Caco-2 (cell line): Measurements from ENCODE around the gene CCDC43. TPM values are rescaled to one million over a fixed set of nuclear protein-coding genes. Genes with fewer than 3 reads are reported as not detected.

Experiments
- Bru-seq: library from RNA; stranded (reverse); fragments of 400-500 nt; gene quantifications from one replicate; lab custom pipeline; 2021; lab: Mats Ljungman, UMichigan
- BruChase-seq, 2 experiments: library from RNA; stranded (reverse); fragments of 400-500 nt; gene quantifications; one replicate each; lab custom pipeline; 2021; lab: Mats Ljungman, UMichigan
- BruUV-seq: library from RNA; stranded (reverse); fragments of 400-500 nt; replicated peaks from 2 replicates; lab custom pipeline; 2021; lab: Mats Ljungman, UMichigan
- CTCF ChIA-PET: fragments of 300-600 bp; sonication (Branson Sonifier 250); formaldehyde crosslinking; loops from one replicate; lab custom pipeline; 2022; ENCODE audit warnings: antibody characterized with exemption; lab: Charles Lee
- POLR2A ChIA-PET: fragments of 300-600 bp; sonication (Branson Sonifier 250); formaldehyde crosslinking; loops from one replicate; lab custom pipeline; 2022; ENCODE audit warnings: antibody characterized with exemption; lab: Charles Lee
- DNase-seq, 2 experiments: peaks; one replicate each; pipeline versions ENCODE4 v3.0.0 to v3.0.0-alpha.2; 2020 to 2022
- H3K27me3 ChIP-seq: replicated peaks from 2 replicates; pipeline ENCODE4 v1.6.0; 2011; ENCODE audit warnings: low read length; ENCODE audit not compliant: control insufficient read depth, insufficient read depth
- H3K36me3 ChIP-seq: 2 replicates; pipeline ENCODE4 v1.5.1; 2011; ENCODE audit warnings: low read length; ENCODE audit not compliant: control insufficient read depth, insufficient read depth
- H3K4me1 ChIP-seq: fragments of 250-450 bp; sonication (Bioruptor Pico); 2 replicates; pipeline ENCODE4 v1.5.1; 2020; ENCODE audit warnings: mild to moderate bottlenecking
- H3K4me3 ChIP-seq: 2 replicates; pipeline ENCODE4 v1.5.1; 2011; ENCODE audit warnings: low read depth, mild to moderate bottlenecking, control low read depth, low read length
- H3K9me3 ChIP-seq: fragments of 250-450 bp; sonication (Bioruptor Pico); 2 replicates; pipeline ENCODE4 v1.5.1; 2020; ENCODE audit warnings: mild to moderate bottlenecking, moderate library complexity
- H3K27ac Mint-ChIP-seq: one replicate; pipeline ENCODE4 v1.8.0; 2022; ENCODE audit warnings: mixed read lengths; ENCODE audit not compliant: unreplicated experiment
- H3K27me3 Mint-ChIP-seq: one replicate; pipeline ENCODE4 v1.8.0; 2022; ENCODE audit warnings: mixed read lengths; ENCODE audit not compliant: insufficient read depth, unreplicated experiment
- H3K36me3 Mint-ChIP-seq: one replicate; pipeline ENCODE4 v1.8.0; 2022; ENCODE audit warnings: mild to moderate bottlenecking, mixed read lengths; ENCODE audit not compliant: insufficient read depth, unreplicated experiment
- H3K4me1 Mint-ChIP-seq: one replicate; pipeline ENCODE4 v1.8.0; 2022; ENCODE audit warnings: low read depth, mixed read lengths; ENCODE audit not compliant: unreplicated experiment
- H3K4me3 Mint-ChIP-seq: one replicate; pipeline ENCODE4 v1.8.0; 2022; ENCODE audit warnings: mild to moderate bottlenecking, moderate library complexity, mixed read lengths; ENCODE audit not compliant: unreplicated experiment
- H3K9me3 Mint-ChIP-seq: one replicate; pipeline ENCODE4 v1.8.0; 2022; ENCODE audit warnings: mixed read lengths; ENCODE audit not compliant: unreplicated experiment
- intact Hi-C: fragments of 100-400 bp; cut with micrococcal nuclease; formaldehyde crosslinking; loops from one replicate; pipeline ENCODE4 v1.10.0; 2022; ENCODE audit not compliant: unreplicated experiment
- long read RNA-seq: library from polyadenylated mRNA; stranded (forward); transcript quantifications from one replicate; pipeline ENCODE4 v2.0.0, GENCODE V29; 2022
- total RNA-seq: library from RNA; stranded (reverse); gene quantifications from 2 replicates; pipeline ENCODE4 v1.2.3, GENCODE V29; 2022
- TF ChIP-seq, protein P1 (sequence below), 2 experiments: fragments of 200-600 bp in 1 of 2; IDR thresholded peaks; 1 replicate in 1 of 2; 2 replicates in 1 of 2; pipeline versions ENCODE4 v1.5.1 to v1.8.0; 2011 to 2022; ENCODE audit warnings: antibody characterized with exemption in 1 of 2, control low read depth in 1 of 2, inconsistent platforms in 1 of 2, low read depth in 1 of 2, low read length in 1 of 2, mild to moderate bottlenecking in 1 of 2, moderate library complexity in 1 of 2; ENCODE audit not compliant: insufficient read depth in 1 of 2, severe bottlenecking in 1 of 2, unreplicated experiment in 1 of 2

CCDC43 gene, protein sequence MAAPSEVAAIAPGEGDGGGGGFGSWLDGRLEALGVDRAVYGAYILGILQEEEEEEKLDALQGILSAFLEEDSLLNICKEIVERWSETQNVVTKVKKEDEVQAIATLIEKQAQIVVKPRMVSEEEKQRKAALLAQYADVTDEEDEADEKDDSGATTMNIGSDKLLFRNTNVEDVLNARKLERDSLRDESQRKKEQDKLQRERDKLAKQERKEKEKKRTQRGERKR
- total RNA-seq (54.3 and 54.8 TPM in 2 replicates), Bru-seq, nascent RNA (percentile 89 among the genes with signal in this experiment), BruChase-seq, experiment 1, labeled RNA remaining after a 2-hour chase (percentile 95 among the genes with signal in this experiment), BruChase-seq, experiment 2, labeled RNA remaining after a 6-hour chase (percentile 96 among the genes with signal in this experiment)
- long read RNA-seq, transcript CCDC43-201 (5 exons, 2,082 nt), result major isoform, 59 of 74 reads
- long read RNA-seq, transcript CCDC43-202 (4 exons, 2,058 nt), result minor isoform, 7 of 74 reads
- long read RNA-seq, partial matches to known transcripts, result 1 of 74 reads
- long read RNA-seq, other reads (novel, unspliced or antisense), result 4 of 74 reads

DNA sequence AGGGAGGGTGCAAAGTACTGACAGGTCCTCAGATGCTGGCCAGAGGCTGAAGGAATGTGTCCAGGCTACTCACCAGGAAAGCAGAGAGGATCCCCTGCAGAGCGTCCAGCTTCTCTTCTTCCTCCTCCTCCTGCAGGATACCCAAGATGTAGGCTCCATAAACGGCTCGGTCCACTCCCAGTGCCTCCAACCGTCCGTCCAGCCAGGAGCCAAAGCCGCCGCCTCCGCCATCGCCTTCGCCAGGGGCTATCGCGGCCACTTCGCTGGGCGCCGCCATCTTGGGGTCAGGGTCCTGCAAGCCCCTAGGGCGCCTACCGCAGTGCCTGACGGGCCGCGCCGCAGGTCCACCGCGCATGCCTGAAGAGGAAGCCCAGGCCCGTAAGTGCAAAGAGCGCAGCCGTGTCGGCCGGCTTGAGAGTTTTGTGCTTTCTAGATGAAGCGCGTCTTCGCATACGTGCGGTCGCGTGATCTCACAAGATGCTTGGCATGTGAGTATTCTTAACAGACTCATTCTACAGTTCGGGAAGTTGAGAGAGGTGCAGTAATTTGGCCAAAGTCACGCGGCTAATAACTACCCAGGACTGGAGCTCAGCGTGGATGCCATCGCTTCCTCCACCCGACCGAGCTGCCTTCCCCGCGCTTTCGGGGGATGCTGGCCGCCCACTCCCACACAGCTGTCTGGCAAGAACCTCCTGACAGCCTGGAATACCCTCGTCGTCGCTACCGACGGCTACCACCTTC, at the start of gene CCDC43:
CCDC43 (minus strand) TSS at position 300 of the 741 bp plus-strand sequence; CDS start at position 277, 23 bp downstream.
- Mint-ChIP-seq H3K4me3 (peak within 1 kb of the TSS; percentile 100), H3K36me3 (peaks cover 36% of the 10 kb centered on the region), H3K27ac (peak within 1 kb of the TSS; percentile 99), H3K4me1 (no peaks in the 10 kb centered on the region), H3K9me3 (no peaks in the 10 kb centered on the region), H3K27me3 (no peaks in the 10 kb centered on the region)
- intact Hi-C loops, result no loop called here
- H3K36me3 ChIP-seq, result no peaks in the 10 kb centered on the region; the same call in none of the 2 replicates
- peak within 1 kb of the TSS; percentile 74 for H3K4me3 ChIP-seq
- POLR2A ChIA-PET, result interaction anchor here (0.5 to 1.2 kb wide), 4 partner anchors 81 to 305 kb away, joined by 3 read pairs; no protein-coding TSS in a partner anchor
- H3K9me3 ChIP-seq, result no peaks in the 10 kb centered on the region
- TF ChIP-seq, protein P1, sequence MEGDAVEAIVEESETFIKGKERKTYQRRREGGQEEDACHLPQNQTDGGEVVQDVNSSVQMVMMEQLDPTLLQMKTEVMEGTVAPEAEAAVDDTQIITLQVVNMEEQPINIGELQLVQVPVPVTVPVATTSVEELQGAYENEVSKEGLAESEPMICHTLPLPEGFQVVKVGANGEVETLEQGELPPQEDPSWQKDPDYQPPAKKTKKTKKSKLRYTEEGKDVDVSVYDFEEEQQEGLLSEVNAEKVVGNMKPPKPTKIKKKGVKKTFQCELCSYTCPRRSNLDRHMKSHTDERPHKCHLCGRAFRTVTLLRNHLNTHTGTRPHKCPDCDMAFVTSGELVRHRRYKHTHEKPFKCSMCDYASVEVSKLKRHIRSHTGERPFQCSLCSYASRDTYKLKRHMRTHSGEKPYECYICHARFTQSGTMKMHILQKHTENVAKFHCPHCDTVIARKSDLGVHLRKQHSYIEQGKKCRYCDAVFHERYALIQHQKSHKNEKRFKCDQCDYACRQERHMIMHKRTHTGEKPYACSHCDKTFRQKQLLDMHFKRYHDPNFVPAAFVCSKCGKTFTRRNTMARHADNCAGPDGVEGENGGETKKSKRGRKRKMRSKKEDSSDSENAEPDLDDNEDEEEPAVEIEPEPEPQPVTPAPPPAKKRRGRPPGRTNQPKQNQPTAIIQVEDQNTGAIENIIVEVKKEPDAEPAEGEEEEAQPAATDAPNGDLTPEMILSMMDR (IDR thresholded peaks at IDR 0.05; ENCODE audit: insufficient read depth in 1 of 2, low read depth in 1 of 2, low read length in 1 of 2, severe bottlenecking in 1 of 2, unreplicated experiment in 1 of 2), result no peak
- 0 out of 2 replicates have a peak, but pooled peaks cover 3% of the 10 kb centered on the region for H3K4me1 ChIP-seq
- CTCF ChIA-PET, result interaction anchor here (1.4 to 2.1 kb wide), 2 partner anchors 19 to 186 kb away, joined by 4 to 7 read pairs; partner anchors contain the start of gene DBF4B
- no peaks in the 10 kb centered on the region for H3K27me3 ChIP-seq
- no TSS peak for BruUV-seq
- DNase-seq, result peak; percentile 95 to 97

DNA sequence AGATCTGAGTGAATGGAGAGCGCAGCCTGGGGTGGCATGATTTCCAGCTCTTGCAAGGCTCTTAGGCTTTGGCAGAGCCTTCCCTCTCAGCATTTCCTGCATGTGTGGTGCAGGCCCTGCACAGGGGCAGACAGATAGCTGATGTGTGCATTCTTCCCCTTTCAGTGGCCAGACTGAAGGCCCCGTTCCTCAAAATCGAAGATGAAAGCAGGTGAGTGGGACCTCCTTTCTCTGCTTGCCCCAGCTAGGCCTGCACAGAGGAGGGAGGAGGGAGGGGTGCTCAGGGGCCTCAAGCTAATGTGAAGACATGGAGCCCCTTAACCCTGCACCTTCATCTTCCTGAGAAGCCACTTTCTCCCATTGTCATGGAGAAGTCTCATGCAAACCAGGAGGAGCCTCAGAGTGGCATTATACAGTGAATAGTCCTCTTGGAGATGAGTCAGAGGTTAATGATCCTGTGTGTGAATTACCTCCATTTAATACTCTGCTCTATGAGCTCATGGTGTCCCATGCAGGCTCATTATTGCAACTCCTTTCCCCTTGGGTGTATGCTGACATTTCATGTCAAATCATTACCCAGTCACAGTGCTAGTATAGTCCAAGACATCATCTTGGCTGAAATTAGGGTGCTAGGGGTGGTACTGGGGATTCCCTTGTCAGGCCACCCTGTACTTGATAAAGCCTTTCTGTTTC, 48.8 kb upstream of the CCDC43 start:
- TF ChIP-seq, protein P1 (IDR thresholded peaks at IDR 0.05; ENCODE audit: insufficient read depth in 1 of 2, low read depth in 1 of 2, low read length in 1 of 2, severe bottlenecking in 1 of 2, unreplicated experiment in 1 of 2), result no peak
- Mint-ChIP-seq H3K27me3 (no peaks in the 10 kb centered on the region), H3K4me3 (no peak overlapping the region), H3K36me3 (peaks cover 38% of the 10 kb centered on the region), H3K27ac (no peak overlapping the region), H3K9me3 (no peaks in the 10 kb centered on the region), H3K4me1 (no peaks in the 10 kb centered on the region)
- intact Hi-C loops, result no loop called here
- no peaks in the 10 kb centered on the region for H3K27me3 ChIP-seq
- H3K9me3 ChIP-seq, result no peaks in the 10 kb centered on the region
- H3K36me3 ChIP-seq, result no peaks in the 10 kb centered on the region; the same call in 1 of the 2 replicates
- CTCF ChIA-PET, result no interaction called here
- no peak for DNase-seq
- no TSS peak for BruUV-seq
- H3K4me1 ChIP-seq, result no peaks in the 10 kb centered on the region
- POLR2A ChIA-PET, result no interaction called here
- H3K4me3 ChIP-seq, result no peak overlapping the region
